SKM-1 (cell line): ENCODE measurements around the gene PSMB7.

Experiments
- DNase-seq: peaks from one replicate; lab custom pipeline; 2025; ENCODE audit not compliant: unreplicated experiment; lab: John Stamatoyannopoulos, UW

PSMB7 gene

GRCh38 chr9:124358631-124359030, 56.6 kb downstream of the PSMB7 start:
- DNase-seq: no peak

DNA sequence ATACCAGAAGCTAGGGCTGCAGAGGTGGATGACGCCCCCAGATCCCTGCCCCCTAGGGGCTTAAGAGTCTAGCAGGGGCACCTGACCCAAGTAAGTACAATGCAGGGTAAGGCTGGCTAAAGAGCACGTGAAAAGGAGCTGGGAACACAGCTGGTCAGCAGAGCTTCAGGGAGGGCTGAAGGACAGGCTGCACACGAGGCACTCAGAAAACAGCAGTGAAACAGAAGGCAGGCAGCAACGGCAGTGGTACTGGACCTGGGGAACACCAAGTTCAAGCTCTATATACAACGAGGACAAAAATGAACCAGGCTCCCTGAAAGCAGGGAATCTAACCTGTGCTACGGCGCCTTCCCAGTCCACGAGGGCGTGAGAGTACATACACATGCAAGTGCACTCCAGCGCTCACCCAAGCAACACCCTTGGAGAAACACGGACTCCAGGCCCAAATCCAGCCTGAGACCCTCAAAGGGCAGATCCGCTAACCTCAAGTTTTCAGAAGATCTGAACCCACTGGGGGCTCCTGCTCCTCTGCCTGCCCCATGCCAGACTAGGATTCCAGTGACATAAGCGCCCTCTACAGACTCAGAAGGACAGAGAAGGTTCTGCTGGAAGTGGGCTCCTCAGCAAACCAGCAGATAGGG, 57.4 kb downstream of the PSMB7 start:
- no peak for DNase-seq

- no peak for DNase-seq
These were observed 58.4 kb downstream of the PSMB7 start for GRCh38 chr9:124356745-124357390.

GRCh38 chr9:124355941-124356744, 59.1 kb downstream of the PSMB7 start:
- DNase-seq: no peak

DNA sequence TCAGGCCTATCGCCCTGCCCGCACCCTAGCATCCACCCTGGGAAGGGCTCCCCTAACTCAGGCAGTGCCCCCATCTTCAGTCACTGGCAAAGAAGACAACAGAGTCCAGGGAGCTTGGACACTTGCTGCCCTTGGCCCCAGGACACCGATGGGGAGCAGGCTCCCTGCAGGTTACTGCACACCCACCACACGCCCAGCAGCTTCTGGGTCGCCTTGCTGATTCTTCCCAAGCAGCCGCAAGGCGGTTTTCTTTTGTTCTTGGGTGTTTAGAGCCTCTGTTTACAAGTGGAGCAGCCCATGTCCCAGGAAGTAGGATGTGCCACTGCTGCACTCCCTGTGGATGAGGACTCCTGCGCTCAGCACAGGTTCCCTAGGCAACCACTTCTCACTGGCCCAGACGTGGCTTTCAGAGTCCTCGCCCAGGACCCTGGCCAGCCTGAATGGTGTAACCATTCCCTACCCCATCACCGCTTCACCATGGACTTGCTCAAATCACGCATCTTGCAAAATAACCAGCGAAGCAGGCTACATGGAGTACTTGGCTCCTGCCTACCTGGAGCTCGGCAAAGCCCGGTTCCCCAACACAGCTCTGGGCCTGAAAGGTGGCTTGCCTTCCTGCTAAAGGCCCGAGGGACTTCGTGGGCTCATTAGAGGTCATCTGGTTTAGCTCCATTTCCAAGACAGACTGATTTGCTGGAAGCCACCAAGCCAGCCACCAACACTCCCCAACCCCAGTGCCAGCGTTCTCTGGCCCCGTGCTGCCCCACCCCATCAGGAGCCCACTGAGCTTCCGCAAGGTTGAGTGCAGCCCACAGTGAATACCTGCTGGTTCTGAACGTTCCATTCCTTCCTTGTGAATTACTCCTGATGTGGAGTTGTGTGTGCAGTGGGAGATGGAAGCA, 60.0 kb downstream of the PSMB7 start:
- DNase-seq: no peak

DNA sequence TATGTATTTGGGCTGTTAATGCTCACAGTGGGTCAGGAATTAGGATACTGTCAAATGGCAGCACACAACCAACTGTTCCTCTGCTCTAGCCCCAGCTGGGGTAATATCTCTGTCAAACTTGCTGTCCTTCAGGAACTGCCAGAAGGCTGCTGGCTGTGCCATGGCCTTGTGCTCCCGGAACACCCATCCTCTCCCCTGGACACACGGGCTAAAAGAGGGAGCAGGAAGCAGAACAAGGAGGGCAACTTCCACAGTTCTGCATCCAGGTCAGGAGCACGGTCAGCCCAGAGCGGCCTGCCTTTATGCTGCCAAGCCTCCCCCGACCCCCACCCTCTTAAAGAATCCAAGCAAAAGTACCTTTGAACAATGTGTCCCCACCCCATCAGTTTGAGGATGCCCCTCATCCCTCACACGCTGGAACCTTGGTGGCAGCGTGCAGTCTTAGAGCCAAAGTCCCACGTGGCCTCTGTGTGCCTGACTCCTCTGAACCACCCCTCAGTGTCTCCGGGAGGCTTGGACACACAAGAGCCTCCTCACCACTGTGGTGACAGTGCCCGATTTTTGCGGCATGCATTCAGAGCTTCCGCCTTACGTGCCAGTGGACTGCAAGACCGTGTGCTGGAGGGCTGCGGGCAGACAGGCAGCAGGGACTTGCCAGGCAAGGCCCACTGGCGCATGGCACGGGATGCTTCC, 60.8 kb downstream of the PSMB7 start:
- no peak for DNase-seq

DNA sequence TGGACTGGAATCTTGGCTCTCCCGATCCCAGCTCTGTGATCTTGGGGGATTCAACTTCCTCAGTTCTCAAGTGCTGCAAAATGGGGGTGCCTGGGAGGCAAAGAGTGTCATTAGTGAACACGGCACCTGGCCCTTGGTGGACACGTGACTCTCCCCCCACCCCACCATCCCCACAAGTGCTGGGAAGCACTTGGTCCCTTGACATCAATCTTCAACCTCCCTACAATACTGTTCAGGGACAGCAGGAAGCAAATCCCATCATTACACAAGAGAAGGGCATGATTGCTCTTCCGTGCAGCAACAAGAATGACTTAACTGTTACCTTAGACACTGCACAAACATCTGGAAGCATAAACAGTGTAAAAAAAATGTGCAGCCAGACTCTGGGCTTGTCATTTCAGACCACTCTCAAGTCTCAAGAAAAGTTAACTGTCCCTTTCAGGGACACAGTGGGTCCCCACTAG, 61.4 kb downstream of the PSMB7 start:
- DNase-seq: no peak

DNA sequence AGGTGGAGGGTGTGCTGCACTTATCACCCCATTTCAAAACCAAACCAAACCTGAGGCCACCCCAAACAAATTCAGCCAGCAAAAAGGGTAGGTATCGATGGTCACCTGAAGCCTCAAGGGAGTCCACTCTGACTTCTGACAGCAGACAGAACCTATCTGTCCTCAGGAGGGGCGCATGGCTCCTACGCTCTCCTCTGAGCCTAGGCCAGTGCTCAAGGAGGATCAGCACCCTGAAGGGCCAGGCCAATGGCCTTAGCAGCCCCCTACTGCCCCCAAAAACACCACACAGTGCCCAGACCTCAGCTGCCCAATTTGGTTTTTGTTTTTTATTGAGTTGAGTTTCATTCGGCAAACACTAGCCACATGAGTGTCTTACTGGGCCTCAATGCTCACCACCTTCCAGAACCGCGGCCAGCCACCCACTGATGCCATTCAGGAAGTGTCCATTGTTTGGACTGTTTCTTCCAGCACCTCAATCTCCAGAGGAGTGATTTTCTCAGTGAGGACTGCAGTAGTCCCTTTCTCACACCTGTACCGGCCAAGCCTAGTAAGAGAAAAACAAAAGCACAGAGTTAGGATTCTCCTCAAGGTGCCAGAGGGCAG, 62.0 kb downstream of the PSMB7 start:
- no peak for DNase-seq

GRCh38 chr9:124352616-124353015, 62.6 kb downstream of the PSMB7 start:
- DNase-seq: no peak

DNA sequence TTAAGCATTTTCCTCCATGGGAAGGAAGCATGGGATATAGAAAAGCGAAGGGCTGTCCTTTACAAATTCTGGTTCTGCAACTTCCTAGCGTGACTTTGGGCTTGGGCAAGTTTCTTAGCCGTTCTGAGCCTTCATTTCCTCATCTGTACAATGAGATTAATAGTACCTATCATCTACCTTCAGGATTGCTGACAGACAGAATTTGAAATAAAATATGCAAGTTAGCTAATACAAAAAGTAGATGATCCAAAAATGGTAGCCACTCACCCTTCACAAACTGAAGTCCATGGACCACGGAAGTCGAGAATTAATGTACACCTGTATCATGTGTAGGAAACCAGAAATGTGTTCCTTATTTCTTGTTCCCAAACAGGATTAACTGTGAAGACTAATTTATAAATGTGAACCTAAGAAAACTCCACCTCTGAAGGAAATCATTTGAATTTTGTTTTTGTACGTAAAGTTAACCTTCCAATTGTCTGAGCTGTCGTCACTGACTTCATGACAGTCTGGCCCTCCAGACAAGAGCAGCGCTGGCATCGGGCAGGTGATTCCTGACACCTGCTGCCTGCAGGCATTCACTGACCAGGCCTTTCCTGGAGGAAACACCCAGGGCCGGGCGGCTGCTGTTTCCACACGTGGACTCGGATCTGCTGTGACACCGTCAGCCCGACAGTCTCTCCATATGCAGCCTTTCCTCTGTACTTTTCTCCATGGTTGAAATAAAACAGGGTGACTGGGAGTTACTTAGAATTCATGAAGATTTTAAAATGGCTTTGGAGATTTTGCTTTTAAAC, 63.4 kb downstream of the PSMB7 start:
- no peak for DNase-seq

GRCh38 chr9:124350494-124351263, 64.6 kb downstream of the PSMB7 start:
- no peak for DNase-seq

DNA sequence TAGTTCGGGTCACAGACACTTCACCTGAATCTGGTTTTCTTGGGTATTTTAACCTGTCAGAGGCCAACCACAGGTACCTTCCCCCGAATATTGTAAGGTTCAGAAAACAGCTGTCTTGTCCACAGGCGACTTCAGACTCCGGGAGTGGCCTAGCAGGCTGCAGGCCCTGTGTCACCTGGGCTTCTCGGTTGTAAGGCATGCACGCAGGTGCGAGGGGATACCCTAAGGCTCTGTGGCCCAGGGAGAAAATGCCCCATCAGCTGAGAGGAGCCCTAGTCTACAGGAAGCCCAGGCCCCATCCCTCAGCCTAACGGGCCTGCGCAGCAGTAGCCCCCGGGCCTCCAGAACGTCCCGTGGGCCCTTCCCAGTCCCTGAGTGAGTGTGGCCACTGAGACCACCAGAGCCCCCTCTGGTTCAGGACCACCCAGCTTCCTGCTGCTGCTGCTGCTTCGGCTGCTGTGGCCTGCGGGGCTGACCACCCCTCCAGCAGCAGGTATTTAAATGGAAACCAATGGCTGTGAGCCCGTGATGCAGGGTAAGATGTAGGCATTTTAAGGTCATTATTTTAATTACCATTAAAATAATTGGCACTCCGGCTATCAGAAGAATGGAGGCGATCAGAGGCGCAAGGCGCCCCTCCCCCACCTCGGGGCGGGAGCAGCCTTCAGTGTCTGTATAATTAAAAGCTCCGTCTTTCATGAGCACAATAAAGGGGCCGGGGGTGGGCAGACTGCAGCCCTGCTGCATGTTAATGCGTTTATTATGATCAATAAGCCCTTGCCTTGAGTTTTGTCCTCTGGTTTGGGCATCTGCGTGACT, 65.4 kb downstream of the PSMB7 start:
- no peak for DNase-seq

DNA sequence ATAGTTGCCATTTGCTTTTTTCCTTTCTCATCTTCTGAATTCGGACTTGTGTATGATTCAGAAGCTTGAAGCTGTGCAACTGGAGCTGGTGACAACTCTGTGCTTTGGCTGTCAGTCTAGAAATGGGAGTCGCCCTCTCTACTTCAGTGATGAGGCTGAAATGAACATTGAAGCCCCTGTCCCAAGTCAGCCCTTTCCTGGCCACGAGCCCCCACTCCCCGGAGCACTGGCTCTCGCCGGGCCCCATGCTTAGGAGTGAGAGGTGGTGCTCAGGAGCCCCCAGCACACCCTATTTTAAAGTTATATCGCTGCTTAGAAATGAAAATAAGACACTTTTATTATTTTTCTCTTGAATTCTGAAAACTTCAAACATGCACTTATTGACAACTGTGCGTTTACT, 66.0 kb downstream of the PSMB7 start:
- no peak for DNase-seq

DNA sequence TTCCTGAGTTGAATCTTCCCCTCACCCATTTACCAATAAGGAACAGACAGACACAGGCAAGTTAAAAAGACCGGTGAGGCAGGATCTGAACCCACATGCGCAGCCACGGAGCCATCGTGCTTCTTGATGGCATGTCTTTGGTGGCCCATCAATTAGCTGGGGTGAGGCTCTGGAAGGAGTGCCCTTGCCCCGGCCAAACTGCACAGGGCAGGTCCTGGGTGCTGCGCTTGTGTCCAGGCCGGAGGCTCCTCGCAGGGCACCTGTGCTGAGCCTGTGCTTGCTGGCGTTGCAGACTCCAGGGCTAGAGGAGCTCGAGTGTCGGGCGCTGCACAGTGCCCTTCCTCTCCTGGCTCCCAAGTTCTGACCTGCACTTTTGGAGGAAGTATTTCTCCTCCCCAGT, 66.4 kb downstream of the PSMB7 start:
- no peak for DNase-seq

- no peak for DNase-seq
These were observed 66.9 kb downstream of the PSMB7 start for GRCh38 chr9:124348363-124348762.

- no peak for DNase-seq
These were observed 67.3 kb downstream of the PSMB7 start for GRCh38 chr9:124347968-124348358.

GRCh38 chr9:124347206-124347967, 67.9 kb downstream of the PSMB7 start:
- DNase-seq: no peak
